ENCODE results near the gene FGFR2.

DNA sequence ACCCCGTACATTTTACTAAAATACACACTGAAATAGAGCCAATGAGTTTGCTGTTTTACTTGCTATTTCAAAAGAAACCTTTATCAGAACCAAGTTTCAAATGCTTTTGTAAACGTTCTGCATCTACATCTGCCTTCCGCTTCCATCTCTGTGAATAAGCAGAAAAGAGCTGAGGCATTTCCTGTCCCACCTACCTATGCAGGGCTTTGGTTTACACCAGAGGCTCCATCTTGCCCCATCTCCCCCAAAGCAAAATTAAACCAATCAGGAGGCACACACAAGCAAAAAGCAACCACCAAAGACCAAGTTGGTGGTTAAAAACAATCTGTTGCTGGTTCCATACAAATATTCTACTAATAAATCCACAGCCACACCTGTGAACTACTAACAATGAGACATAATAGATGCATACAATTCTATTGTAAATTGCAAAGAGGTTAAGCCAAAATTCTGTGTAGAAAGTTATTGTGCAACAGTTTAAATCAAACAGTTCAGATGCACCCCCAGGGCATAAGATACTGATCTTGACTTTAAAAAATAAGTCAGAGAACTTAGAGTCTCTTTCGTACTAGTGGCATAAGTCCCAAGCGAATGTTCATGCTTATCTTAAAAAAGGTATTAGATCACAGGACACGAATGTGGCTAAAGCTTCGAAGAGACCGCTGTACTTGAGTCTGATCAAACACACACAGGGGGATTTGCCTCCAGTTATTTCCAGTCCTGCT is 83.9 kb downstream of the FGFR2 start:
- TF ChIP-seq, protein P1, sequence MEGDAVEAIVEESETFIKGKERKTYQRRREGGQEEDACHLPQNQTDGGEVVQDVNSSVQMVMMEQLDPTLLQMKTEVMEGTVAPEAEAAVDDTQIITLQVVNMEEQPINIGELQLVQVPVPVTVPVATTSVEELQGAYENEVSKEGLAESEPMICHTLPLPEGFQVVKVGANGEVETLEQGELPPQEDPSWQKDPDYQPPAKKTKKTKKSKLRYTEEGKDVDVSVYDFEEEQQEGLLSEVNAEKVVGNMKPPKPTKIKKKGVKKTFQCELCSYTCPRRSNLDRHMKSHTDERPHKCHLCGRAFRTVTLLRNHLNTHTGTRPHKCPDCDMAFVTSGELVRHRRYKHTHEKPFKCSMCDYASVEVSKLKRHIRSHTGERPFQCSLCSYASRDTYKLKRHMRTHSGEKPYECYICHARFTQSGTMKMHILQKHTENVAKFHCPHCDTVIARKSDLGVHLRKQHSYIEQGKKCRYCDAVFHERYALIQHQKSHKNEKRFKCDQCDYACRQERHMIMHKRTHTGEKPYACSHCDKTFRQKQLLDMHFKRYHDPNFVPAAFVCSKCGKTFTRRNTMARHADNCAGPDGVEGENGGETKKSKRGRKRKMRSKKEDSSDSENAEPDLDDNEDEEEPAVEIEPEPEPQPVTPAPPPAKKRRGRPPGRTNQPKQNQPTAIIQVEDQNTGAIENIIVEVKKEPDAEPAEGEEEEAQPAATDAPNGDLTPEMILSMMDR (IDR thresholded peaks at IDR 0.05; ENCODE audit: low read depth, low read length) = no peak
- TF ChIP-seq EZH2phosphoT487 (IDR thresholded peaks at IDR 0.05; ENCODE audit: low read depth) = no peak

Measured in OCI-LY3 (cell line).